Measurements from ENCODE around the gene VWF.

VWF gene

GRCh38 chr12:5953835-5954586 lies 170.5 kb downstream of the VWF start:
- DNase-seq (ENCODE audit: low read depth, low spot score) = no peak

- no peak for DNase-seq (ENCODE audit: low read depth, low spot score)
Measured at GRCh38 chr12:5952031-5952430, 172.4 kb downstream of the VWF start.

GRCh38 chr12:5948696-5949095 lies 175.8 kb downstream of the VWF start:
- no peak for DNase-seq (ENCODE audit: low read depth, low spot score)

- DNase-seq (ENCODE audit: low read depth, low spot score) = no peak
Measured at GRCh38 chr12:5947006-5947405, 177.5 kb downstream of the VWF start.

- DNase-seq (ENCODE audit: low read depth, low spot score) = no peak
Measured at GRCh38 chr12:5946388-5946787, 178.1 kb downstream of the VWF start.

GRCh38 chr12:5945071-5946008 lies 179.1 kb downstream of the VWF start, which contains the start of gene ANO2:
TSS of gene ANO2 (minus strand) at chr12:5945259. CDS start at chr12:5945217, 42 bp downstream.
- no peak for DNase-seq (ENCODE audit: low read depth, low spot score)

GRCh38 chr12:5944688-5945070 lies 179.8 kb downstream of the VWF start:
- DNase-seq (ENCODE audit: low read depth, low spot score) = no peak

- no peak for DNase-seq (ENCODE audit: low read depth, low spot score)
Measured at GRCh38 chr12:5944053-5944452, 180.4 kb downstream of the VWF start.

GRCh38 chr12:5941907-5942306 lies 182.6 kb downstream of the VWF start:
- no peak for DNase-seq (ENCODE audit: low read depth, low spot score)

GRCh38 chr12:5927732-5928516 lies 196.5 kb downstream of the VWF start:
- DNase-seq (ENCODE audit: low read depth, low spot score) = no peak

- DNase-seq (ENCODE audit: low read depth, low spot score) = no peak
Measured at GRCh38 chr12:5925646-5926045, 198.8 kb downstream of the VWF start.

- DNase-seq (ENCODE audit: low read depth, low spot score) = no peak
Measured at GRCh38 chr12:5924342-5924741, 200.1 kb downstream of the VWF start.

- DNase-seq (ENCODE audit: low read depth, low spot score) = no peak
Measured at GRCh38 chr12:5923751-5924150, 200.7 kb downstream of the VWF start.

GRCh38 chr12:5923043-5923605 lies 201.3 kb downstream of the VWF start:
- DNase-seq (ENCODE audit: low read depth, low spot score) = no peak

GRCh38 chr12:5921966-5922899 lies 202.2 kb downstream of the VWF start:
- DNase-seq (ENCODE audit: low read depth, low spot score) = no peak

- no peak for DNase-seq (ENCODE audit: low read depth, low spot score)
Measured at GRCh38 chr12:5921027-5921909, 203.2 kb downstream of the VWF start.

- DNase-seq (ENCODE audit: low read depth, low spot score) = no peak
Measured at GRCh38 chr12:5916785-5917290, 207.6 kb downstream of the VWF start.

GRCh38 chr12:5915511-5915910 lies 209.0 kb downstream of the VWF start:
- no peak for DNase-seq (ENCODE audit: low read depth, low spot score)
